CD4-positive, alpha-beta T cell treated with Interleukin-15 for 4 hours (primary cell): ENCODE measurements around the gene LHPP.

Source experiments
- DNase-seq: peaks from one replicate; pipeline ENCODE4 v3.0.0-alpha.2; 2020; ENCODE audit warnings: low spot score

The LHPP gene

GRCh38 chr10:124496620-124497019, 35.0 kb downstream of the LHPP start:
- no peak for DNase-seq

GRCh38 chr10:124497196-124497881, 35.7 kb downstream of the LHPP start:
- no peak for DNase-seq

GRCh38 chr10:124498056-124498455, 36.4 kb downstream of the LHPP start:
- DNase-seq: no peak

- DNase-seq: no peak
Measured at GRCh38 chr10:124500757-124501156, 39.1 kb downstream of the LHPP start.

GRCh38 chr10:124504711-124505110, 43.1 kb downstream of the LHPP start:
- DNase-seq: no peak

GRCh38 chr10:124505279-124505678, 43.7 kb downstream of the LHPP start:
- DNase-seq: no peak

DNA sequence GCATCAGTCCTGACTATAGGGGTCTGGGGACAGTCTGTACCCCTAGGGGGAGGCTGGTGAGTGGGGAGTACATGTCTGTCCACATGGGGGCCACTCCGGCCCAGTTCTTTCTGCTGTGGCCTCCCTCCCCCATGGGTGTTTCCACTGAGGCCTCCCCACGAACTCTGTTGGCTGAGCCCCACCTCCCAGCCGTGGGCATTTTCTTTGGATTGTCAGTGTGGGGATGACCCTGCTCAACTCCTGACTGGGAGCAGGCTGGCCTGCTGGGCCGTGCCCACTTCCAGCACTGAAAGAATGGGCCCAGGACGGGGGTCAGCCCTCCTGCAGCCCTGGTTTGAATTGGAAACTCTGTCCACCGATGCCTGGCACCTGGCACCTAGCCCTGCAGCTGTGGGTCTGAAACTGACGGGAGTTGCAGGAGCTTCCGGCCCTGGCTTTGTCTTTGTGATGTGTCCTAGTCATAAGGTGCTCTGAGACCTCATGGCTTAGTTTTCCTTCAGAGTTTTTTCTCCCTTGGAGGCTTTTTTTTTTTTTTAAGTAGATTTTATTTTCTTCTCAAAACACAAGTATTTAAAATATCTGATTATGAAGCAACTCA, 46.5 kb downstream of the LHPP start:
- DNase-seq: no peak

DNA sequence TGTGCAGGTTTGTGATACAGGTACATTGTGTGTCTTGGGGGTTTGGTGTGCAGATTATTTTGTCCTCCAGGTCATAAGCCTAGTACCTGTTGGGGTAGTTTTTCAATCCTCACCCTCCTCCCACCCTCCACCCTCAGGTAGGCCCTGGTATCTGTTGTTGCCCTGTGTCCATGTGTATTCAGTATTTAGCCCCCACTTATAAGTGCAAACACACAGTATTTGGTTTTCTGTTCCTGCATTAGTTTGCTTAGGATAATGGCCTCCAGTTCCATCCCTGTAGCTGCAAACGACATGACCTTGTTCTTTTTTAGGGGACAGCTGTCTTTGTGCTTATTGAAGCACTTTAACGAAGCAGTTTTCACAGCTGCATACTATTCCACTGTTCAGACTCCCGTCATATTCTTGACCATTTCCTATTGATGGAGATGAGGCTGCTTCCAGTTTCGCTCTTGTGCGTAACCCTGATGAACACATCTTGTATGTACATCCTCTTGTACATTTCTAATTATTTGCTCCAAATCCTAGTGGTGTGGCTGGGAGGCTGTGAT, 47.4 kb downstream of the LHPP start:
- DNase-seq: no peak

GRCh38 chr10:124509880-124510632, 48.4 kb downstream of the LHPP start:
- DNase-seq: no peak

DNA sequence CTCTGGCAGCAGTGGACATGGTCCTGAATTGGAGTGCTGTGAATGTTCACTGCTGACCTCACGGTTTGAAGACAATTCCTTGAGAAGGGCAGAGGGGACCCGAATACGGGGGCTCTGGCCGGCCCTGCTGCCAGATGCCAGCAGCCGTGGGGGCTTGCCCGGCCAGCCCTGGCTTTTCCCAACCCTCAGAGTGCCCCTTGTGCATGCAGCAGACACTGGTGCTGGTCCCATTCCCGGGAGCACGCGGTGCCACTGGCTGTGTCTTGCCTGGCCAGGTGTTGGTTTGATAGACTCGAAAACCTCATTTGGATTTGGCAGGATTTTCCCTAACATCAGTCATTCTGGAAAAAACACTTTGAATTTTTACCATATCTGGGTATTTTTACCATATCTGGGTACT, 49.1 kb downstream of the LHPP start:
- no peak for DNase-seq

GRCh38 chr10:124511205-124512039, 49.8 kb downstream of the LHPP start:
- no peak for DNase-seq

- DNase-seq: no peak
Measured at GRCh38 chr10:124512040-124512428, 50.4 kb downstream of the LHPP start.

GRCh38 chr10:124512600-124512999, 51.0 kb downstream of the LHPP start:
- no peak for DNase-seq

DNA sequence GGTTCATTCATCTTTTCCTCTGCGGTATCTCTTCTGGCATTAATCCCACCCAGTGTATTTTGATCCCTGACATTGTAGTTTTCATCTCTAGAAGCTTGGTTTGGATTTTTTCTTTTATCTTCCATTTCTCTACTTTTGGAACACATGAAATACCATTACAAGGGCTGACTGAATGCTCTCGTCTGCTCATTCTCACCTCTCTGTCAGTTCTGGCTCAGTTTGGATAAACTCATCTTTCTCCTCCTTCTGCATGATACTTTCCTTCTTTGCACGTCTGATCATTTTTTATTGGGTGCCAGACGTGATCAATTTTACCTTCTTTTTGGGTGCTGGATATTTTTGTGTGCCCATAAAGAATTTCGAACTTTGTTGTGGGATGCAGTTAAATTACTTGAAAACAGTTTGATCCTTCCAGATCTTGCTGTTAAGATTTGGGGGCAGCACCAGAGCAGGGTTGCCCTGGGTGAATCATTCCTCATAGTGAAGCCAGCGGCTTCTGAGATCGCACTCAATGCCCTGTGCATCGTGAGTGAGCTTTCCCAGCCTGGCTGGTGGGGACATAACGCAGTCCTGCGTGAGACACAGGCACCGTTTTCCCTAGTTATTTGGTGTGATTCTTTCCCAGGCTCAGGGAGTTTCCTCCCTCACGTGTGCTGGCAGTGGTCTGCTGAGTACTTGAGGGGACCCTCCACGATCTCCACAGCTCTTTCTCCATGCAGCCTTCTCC, 53.8 kb downstream of the LHPP start:
- DNase-seq: no peak

- no peak for DNase-seq
Measured at GRCh38 chr10:124516181-124516580, 54.6 kb downstream of the LHPP start.

- no peak for DNase-seq
Measured at GRCh38 chr10:124516746-124517397, 55.2 kb downstream of the LHPP start.

- DNase-seq: no peak
Measured at GRCh38 chr10:124517461-124517860, 55.8 kb downstream of the LHPP start.

- DNase-seq: no peak
Measured at GRCh38 chr10:124517931-124518330, 56.3 kb downstream of the LHPP start.

DNA sequence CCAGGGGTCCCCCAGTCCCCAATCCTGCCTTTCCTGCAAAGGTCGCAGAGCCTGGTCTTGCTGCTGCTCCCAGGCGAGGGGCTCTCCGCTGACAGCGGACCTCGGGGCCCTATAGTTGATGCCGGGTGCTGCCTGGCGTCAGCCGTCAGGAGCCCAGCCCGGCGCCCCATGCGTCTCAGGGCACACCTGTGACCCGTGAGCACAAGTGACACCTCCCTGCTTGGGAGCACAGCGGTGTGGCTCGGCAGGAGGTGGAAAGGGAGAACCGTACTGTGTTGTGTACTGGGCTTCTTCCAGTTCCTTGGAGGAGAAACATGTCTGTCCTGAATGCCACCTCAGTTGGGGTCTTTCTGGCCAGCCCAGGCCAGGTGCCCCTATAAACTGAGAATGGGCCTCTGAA, 56.7 kb downstream of the LHPP start:
- no peak for DNase-seq

GRCh38 chr10:124520558-124521428, 59.2 kb downstream of the LHPP start:
- DNase-seq: no peak
